Renal pelvis (tissue), 12 donors: ENCODE data around the gene PMS2. TPM values are rescaled to one million over a fixed set of nuclear protein-coding genes. Genes with fewer than 3 reads are reported as not detected.
"Not testable (repeated sequence)": the region's sequence is repeated elsewhere in the genome, so short reads cannot be mapped to it uniquely, and the experiment has no call there.

Experiments used
- DNase-seq: peaks from one replicate; pipeline ENCODE4 v3.0.0-alpha.2; 2013
- long read RNA-seq, 16 experiments: transcript quantifications; one replicate each; lab custom pipeline, GENCODE V29; 2026
- polyA plus RNA-seq, 3 donors: library from polyadenylated mRNA; unstranded; fragments of 120-200 nt; gene quantifications; one replicate each; pipeline ENCODE4 v1.2.1, GENCODE V29; 2013; ENCODE audit not compliant: insufficient read length in 3 of 3

Gene PMS2
- 10 to 100 TPM; 19.2 to 27.5 (median 25.3) TPM for polyA plus RNA-seq
- long read RNA-seq, donor 1, partial matches to known transcripts = 0 of 1 reads
- long read RNA-seq, donor 1, other reads (novel, unspliced or antisense) = 0 of 1 reads
- long read RNA-seq, donor 2, partial matches to known transcripts = 0 of 2 reads
- long read RNA-seq, donor 2, other reads (novel, unspliced or antisense) = 0 of 2 reads
- long read RNA-seq, donor 3, partial matches to known transcripts = 5 of 6 reads
- long read RNA-seq, donor 3, other reads (novel, unspliced or antisense) = 0 of 6 reads
- long read RNA-seq, donor 4 = 0 reads
- long read RNA-seq, donor 5, partial matches to known transcripts = 0 of 2 reads
- long read RNA-seq, donor 5, other reads (novel, unspliced or antisense) = 0 of 2 reads
- long read RNA-seq, donor 6, partial matches to known transcripts = 0 of 4 reads
- long read RNA-seq, donor 6, other reads (novel, unspliced or antisense) = 0 of 4 reads
- long read RNA-seq, donor 7, partial matches to known transcripts = 0 of 3 reads
- long read RNA-seq, donor 7, other reads (novel, unspliced or antisense) = 0 of 3 reads
- long read RNA-seq, donor 8 = 0 reads
- long read RNA-seq, donor 9 = 0 reads
- long read RNA-seq, donor 10, partial matches to known transcripts = 0 of 4 reads
- long read RNA-seq, donor 10, other reads (novel, unspliced or antisense) = 0 of 4 reads
- long read RNA-seq, donor 11 = 0 reads
- long read RNA-seq, donor 12, partial matches to known transcripts = 0 of 1 reads
- long read RNA-seq, donor 12, other reads (novel, unspliced or antisense) = 0 of 1 reads
- long read RNA-seq, donor 13, partial matches to known transcripts = 0 of 1 reads
- long read RNA-seq, donor 13, other reads (novel, unspliced or antisense) = 0 of 1 reads
- long read RNA-seq, donor 14, partial matches to known transcripts = 13 of 13 reads
- long read RNA-seq, donor 14, other reads (novel, unspliced or antisense) = 0 of 13 reads
- long read RNA-seq, donor 15, partial matches to known transcripts = 6 of 6 reads
- long read RNA-seq, donor 15, other reads (novel, unspliced or antisense) = 0 of 6 reads
- long read RNA-seq, donor 16, partial matches to known transcripts = 0 of 2 reads
- long read RNA-seq, donor 16, other reads (novel, unspliced or antisense) = 0 of 2 reads

- DNase-seq = peak; percentile 99
Observed at GRCh38 chr7:6008668-6009611, at the start of gene PMS2, which contains the start of gene AIMP2. TSS of gene PMS2 (minus strand) at chr7:6009049. CDS start at chr7:6009019, 30 bp downstream. TSS of gene AIMP2 (plus strand) at chr7:6009272. CDS start at chr7:6009364, 92 bp downstream.

GRCh38 chr7:6057316-6058129, 48.7 kb upstream of the PMS2 start:
- DNase-seq = no peak

- DNase-seq = no peak
Observed at GRCh38 chr7:6056616-6057015, 47.8 kb upstream of the PMS2 start.

GRCh38 chr7:6051185-6051584, 42.3 kb upstream of the PMS2 start:
- DNase-seq = not testable (repeated sequence)

GRCh38 chr7:6049780-6050179, 40.9 kb upstream of the PMS2 start:
- no peak for DNase-seq

GRCh38 chr7:6035686-6036085, 26.8 kb upstream of the PMS2 start:
- DNase-seq = no peak

GRCh38 chr7:6035165-6035564, 26.3 kb upstream of the PMS2 start:
- DNase-seq = no peak

GRCh38 chr7:6032641-6033040, 23.8 kb upstream of the PMS2 start:
- DNase-seq = no peak

GRCh38 chr7:6032167-6032566, 23.3 kb upstream of the PMS2 start:
- no peak for DNase-seq

- DNase-seq = no peak
Observed at GRCh38 chr7:6031567-6031966, 22.7 kb upstream of the PMS2 start.

- no peak for DNase-seq
Observed at GRCh38 chr7:6030988-6031387, 22.1 kb upstream of the PMS2 start, which contains the start of gene ANKRD61. TSS of gene ANKRD61 (plus strand) at chr7:6031376. CDS start at chr7:6031376, 0 bp downstream.

GRCh38 chr7:6028563-6028962, 19.7 kb upstream of the PMS2 start:
- no peak for DNase-seq

- DNase-seq = no peak
Observed at GRCh38 chr7:6027806-6028365, 19.0 kb upstream of the PMS2 start.

- DNase-seq = no peak
Observed at GRCh38 chr7:6026820-6027311, 18.0 kb upstream of the PMS2 start.

GRCh38 chr7:6026011-6026819, 17.4 kb upstream of the PMS2 start:
- DNase-seq = no peak

- no peak for DNase-seq
Observed at GRCh38 chr7:6023974-6024435, 15.2 kb upstream of the PMS2 start.

- no peak for DNase-seq
Observed at GRCh38 chr7:6022707-6023106, 13.9 kb upstream of the PMS2 start.
